GM23338 (cell line): Measurements from ENCODE around the gene MEGF11. TPM values are rescaled to one million over a fixed set of nuclear protein-coding genes. Genes with fewer than 3 reads are reported as not detected.

Source experiments
- ATAC-seq: fragments of 200-7000 bp; cut with Tn5 transposase; 3 replicates; pipeline ENCODE4 v1.9.1; 2020
- DNase-seq: peaks from one replicate; pipeline ENCODE4 v3.0.0-alpha.2; 2015; ENCODE audit warnings: low spot score
- H2AFZ ChIP-seq: fragments of 200-600 bp; sonication (generic); 2 replicates; pipeline ENCODE4 v1.8.0; 2016; ENCODE audit warnings: antibody characterized with exemption, mild to moderate bottlenecking, moderate library complexity
- H3F3A ChIP-seq: fragments of 200-600 bp; sonication (generic); replicated peaks from 2 replicates; pipeline ENCODE4 v1.8.0; 2017; ENCODE audit warnings: antibody characterized with exemption, mixed run types, low read depth
- H3K27ac ChIP-seq: fragments of 200-600 bp; sonication (generic); 2 replicates; pipeline ENCODE4 v1.6.1; 2016; ENCODE audit warnings: low read depth
- H3K27me3 ChIP-seq: fragments of 200-600 bp; sonication (generic); 2 replicates; pipeline ENCODE4 v1.8.0; 2016; ENCODE audit warnings: mild to moderate bottlenecking, mixed run types, moderate library complexity; ENCODE audit not compliant: insufficient read depth
- H3K36me3 ChIP-seq: fragments of 200-600 bp; sonication (generic); 2 replicates; pipeline ENCODE4 v1.8.0; 2016; ENCODE audit warnings: mild to moderate bottlenecking; ENCODE audit not compliant: insufficient read depth
- H3K4me1 ChIP-seq: fragments of 200-600 bp; sonication (generic); 2 replicates; pipeline ENCODE4 v1.8.0; 2016; ENCODE audit warnings: mild to moderate bottlenecking, moderate library complexity; ENCODE audit not compliant: insufficient read depth
- H3K4me2 ChIP-seq: fragments of 200-600 bp; sonication (generic); 2 replicates; pipeline ENCODE4 v1.7.1; 2017; ENCODE audit warnings: mixed run types
- H3K4me3 ChIP-seq: fragments of 200-600 bp; sonication (generic); 2 replicates; pipeline ENCODE4 v1.6.1; 2016; ENCODE audit warnings: mixed run types
- H3K79me2 ChIP-seq: fragments of 200-600 bp; sonication (generic); replicated peaks from 2 replicates; pipeline ENCODE4 v1.8.0; 2017; ENCODE audit warnings: mild to moderate bottlenecking; ENCODE audit not compliant: insufficient read depth
- H3K9me2 ChIP-seq: fragments of 200-600 bp; sonication (generic); 2 replicates; pipeline ENCODE4 v1.8.0; 2017; ENCODE audit not compliant: insufficient read depth
- H4K20me1 ChIP-seq: fragments of 200-600 bp; sonication (generic); replicated peaks from 2 replicates; pipeline ENCODE4 v1.8.0; 2017; ENCODE audit warnings: mild to moderate bottlenecking; ENCODE audit not compliant: insufficient read depth
- H3K27ac Mint-ChIP-seq: 2 replicates; pipeline ENCODE4 v1.8.0; 2020; ENCODE audit warnings: inconsistent platforms, mild to moderate bottlenecking, moderate library complexity, mixed read lengths
- H3K27me3 Mint-ChIP-seq: 3 replicates; pipeline ENCODE4 v1.8.0; 2022; ENCODE audit warnings: low read depth, mild to moderate bottlenecking, moderate library complexity, mixed read lengths, inconsistent platforms; ENCODE audit not compliant: insufficient read depth, poor library complexity
- H3K36me3 Mint-ChIP-seq: 3 replicates; pipeline ENCODE4 v1.8.0; 2021; ENCODE audit warnings: low read depth, mild to moderate bottlenecking, inconsistent platforms, moderate library complexity, mixed read lengths
- H3K4me1 Mint-ChIP-seq: 3 replicates; pipeline ENCODE4 v1.8.0; 2020; ENCODE audit warnings: mild to moderate bottlenecking, inconsistent platforms, mixed read lengths
- H3K4me3 Mint-ChIP-seq: 3 replicates; pipeline ENCODE4 v1.8.0; 2021; ENCODE audit warnings: moderate library complexity, mild to moderate bottlenecking, inconsistent platforms, mixed read lengths
- H3K9me3 Mint-ChIP-seq: 3 replicates; pipeline ENCODE4 v1.8.0; 2020; ENCODE audit warnings: moderate library complexity, mild to moderate bottlenecking, inconsistent platforms, mixed read lengths
- CREB1 ChIP-seq: fragments of 250-450 bp; sonication (Bioruptor Pico); IDR thresholded peaks from 2 replicates; pipeline ENCODE4 v1.5.0; 2020; ENCODE audit warnings: low read depth, mild to moderate bottlenecking, moderate library complexity
- EZH2 ChIP-seq: fragments of 200-600 bp; sonication (generic); IDR thresholded peaks from one replicate; pipeline ENCODE4 v1.8.0; 2017; ENCODE audit warnings: antibody characterized with exemption, mild to moderate bottlenecking, low read depth; ENCODE audit not compliant: unreplicated experiment
- EZH2phosphoT487 ChIP-seq: fragments of 200-600 bp; sonication (generic); IDR thresholded peaks from one replicate; pipeline ENCODE4 v1.8.1; 2018; ENCODE audit warnings: antibody characterized with exemption; ENCODE audit not compliant: unreplicated experiment
- JUNB ChIP-seq: IDR thresholded peaks from one replicate; pipeline ENCODE4 v1.6.1; 2016; ENCODE audit warnings: antibody characterized with exemption; ENCODE audit not compliant: unreplicated experiment
- NANOG ChIP-seq: IDR thresholded peaks from 2 replicates; pipeline ENCODE4 v1.6.1; 2016; ENCODE audit warnings: antibody characterized with exemption, borderline replicate concordance
- POLR2AphosphoS5 ChIP-seq: IDR thresholded peaks from 2 replicates; pipeline ENCODE4 v1.6.1; 2016; ENCODE audit warnings: antibody characterized with exemption, low read depth
- STAT1 ChIP-seq: IDR thresholded peaks from one replicate; pipeline ENCODE4 v1.6.1; 2016; ENCODE audit warnings: antibody characterized with exemption; ENCODE audit not compliant: unreplicated experiment
- ZNF114 ChIP-seq: fragments of 250-450 bp; sonication (Bioruptor Pico); IDR thresholded peaks from 2 replicates; pipeline ENCODE4 v1.5.0; 2020; ENCODE audit warnings: mild to moderate bottlenecking, moderate library complexity
- polyA plus RNA-seq: library from polyadenylated mRNA; unstranded; fragments of >200 nt; fragmentation: Nextera tagmentation; extraction: Ambion mirVana; gene quantifications from 2 replicates; pipeline ENCODE4 v1.2.1, GENCODE V29; 2016
- total RNA-seq: library from RNA; depleted of rRNA; stranded (reverse); fragments of >200 nt; shearing (Covaris generic); gene quantifications from 2 replicates; pipeline ENCODE4 v1.2.3, GENCODE V29; 2014
- TF ChIP-seq, protein P1 (sequence below): fragments of 250-450 bp; sonication (Bioruptor Pico); IDR thresholded peaks from 2 replicates; pipeline ENCODE4 v1.5.0; 2020; ENCODE audit warnings: mild to moderate bottlenecking, moderate library complexity
- TF ChIP-seq, protein P2 (sequence below), 2 experiments: fragments of 200-600 bp in 1 of 2; sonication (generic) in 1 of 2; conservative IDR thresholded peaks; 2 replicates each; pipeline versions ENCODE4 v1.5.1 to v1.6.1; 2016 to 2017; ENCODE audit warnings: antibody characterized with exemption in 2 of 2, low read depth in 2 of 2, mild to moderate bottlenecking in 2 of 2, moderate library complexity in 1 of 2
- TF ChIP-seq, protein P3 (sequence below): IDR thresholded peaks from one replicate; pipeline ENCODE4 v1.6.1; 2018; ENCODE audit warnings: antibody characterized with exemption; ENCODE audit not compliant: unreplicated experiment

Gene MEGF11
- total and polyA plus RNA-seq, 2 experiments from 2014 or later, result 1.3 to 1.9 TPM

DNA sequence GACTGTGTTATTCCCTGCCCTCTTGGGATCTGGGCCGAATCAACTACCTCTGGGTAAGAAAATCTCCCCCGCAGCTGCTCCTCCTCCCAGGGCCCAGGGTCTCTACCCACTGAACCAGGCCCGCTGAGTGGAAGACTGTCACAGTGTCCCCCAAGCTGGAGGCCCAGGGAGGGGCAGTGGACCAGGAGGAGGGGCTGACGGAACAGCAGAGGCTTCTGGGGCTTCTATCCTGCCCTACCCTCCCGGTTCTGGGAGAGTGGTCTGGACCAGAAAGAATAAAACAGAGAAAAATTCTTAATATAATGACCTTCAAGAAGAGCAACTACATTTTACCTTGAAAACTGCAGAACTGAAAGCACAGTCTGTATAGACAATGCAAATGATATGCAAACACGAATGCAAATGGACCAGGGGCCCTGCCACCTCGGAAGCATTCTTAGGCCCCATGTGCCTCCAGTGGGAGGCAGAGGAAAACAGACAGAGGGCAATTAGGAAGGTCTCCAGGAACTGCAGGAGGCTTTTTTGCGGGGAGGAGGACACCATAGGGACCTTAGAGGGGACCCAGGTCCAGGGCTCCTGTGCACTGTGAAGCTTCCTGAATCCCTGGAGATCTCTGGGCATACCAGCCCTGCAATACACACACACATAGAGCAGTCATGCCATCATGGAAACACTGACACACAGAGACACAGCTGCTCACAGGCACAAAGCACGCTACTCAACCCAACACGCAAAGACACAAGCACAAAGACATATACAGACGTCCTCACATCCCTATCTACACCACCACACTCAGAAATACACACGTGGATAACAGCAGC is 12.3 kb downstream of the MEGF11 start (continued):
- TF ChIP-seq, protein P1, sequence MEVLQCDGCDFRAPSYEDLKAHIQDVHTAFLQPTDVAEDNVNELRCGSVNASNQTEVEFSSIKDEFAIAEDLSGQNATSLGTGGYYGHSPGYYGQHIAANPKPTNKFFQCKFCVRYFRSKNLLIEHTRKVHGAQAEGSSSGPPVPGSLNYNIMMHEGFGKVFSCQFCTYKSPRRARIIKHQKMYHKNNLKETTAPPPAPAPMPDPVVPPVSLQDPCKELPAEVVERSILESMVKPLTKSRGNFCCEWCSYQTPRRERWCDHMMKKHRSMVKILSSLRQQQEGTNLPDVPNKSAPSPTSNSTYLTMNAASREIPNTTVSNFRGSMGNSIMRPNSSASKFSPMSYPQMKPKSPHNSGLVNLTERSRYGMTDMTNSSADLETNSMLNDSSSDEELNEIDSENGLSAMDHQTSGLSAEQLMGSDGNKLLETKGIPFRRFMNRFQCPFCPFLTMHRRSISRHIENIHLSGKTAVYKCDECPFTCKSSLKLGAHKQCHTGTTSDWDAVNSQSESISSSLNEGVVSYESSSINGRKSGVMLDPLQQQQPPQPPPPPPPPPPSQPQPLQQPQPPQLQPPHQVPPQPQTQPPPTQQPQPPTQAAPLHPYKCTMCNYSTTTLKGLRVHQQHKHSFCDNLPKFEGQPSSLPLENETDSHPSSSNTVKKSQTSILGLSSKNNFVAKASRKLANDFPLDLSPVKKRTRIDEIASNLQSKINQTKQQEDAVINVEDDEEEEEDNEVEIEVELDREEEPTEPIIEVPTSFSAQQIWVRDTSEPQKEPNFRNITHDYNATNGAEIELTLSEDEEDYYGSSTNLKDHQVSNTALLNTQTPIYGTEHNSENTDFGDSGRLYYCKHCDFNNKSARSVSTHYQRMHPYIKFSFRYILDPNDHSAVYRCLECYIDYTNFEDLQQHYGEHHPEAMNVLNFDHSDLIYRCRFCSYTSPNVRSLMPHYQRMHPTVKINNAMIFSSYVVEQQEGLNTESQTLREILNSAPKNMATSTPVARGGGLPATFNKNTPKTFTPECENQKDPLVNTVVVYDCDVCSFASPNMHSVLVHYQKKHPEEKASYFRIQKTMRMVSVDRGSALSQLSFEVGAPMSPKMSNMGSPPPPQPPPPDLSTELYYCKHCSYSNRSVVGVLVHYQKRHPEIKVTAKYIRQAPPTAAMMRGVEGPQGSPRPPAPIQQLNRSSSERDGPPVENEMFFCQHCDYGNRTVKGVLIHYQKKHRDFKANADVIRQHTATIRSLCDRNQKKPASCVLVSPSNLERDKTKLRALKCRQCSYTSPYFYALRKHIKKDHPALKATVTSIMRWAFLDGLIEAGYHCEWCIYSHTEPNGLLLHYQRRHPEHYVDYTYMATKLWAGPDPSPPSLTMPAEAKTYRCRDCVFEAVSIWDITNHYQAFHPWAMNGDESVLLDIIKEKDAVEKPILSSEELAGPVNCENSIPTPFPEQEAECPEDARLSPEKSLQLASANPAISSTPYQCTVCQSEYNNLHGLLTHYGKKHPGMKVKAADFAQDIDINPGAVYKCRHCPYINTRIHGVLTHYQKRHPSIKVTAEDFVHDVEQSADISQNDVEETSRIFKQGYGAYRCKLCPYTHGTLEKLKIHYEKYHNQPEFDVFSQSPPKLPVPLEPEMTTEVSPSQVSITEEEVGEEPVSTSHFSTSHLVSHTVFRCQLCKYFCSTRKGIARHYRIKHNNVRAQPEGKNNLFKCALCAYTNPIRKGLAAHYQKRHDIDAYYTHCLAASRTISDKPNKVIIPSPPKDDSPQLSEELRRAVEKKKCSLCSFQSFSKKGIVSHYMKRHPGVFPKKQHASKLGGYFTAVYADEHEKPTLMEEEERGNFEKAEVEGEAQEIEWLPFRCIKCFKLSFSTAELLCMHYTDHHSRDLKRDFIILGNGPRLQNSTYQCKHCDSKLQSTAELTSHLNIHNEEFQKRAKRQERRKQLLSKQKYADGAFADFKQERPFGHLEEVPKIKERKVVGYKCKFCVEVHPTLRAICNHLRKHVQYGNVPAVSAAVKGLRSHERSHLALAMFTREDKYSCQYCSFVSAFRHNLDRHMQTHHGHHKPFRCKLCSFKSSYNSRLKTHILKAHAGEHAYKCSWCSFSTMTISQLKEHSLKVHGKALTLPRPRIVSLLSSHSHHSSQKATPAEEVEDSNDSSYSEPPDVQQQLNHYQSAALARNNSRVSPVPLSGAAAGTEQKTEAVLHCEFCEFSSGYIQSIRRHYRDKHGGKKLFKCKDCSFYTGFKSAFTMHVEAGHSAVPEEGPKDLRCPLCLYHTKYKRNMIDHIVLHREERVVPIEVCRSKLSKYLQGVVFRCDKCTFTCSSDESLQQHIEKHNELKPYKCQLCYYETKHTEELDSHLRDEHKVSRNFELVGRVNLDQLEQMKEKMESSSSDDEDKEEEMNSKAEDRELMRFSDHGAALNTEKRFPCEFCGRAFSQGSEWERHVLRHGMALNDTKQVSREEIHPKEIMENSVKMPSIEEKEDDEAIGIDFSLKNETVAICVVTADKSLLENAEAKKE (CRISPR knock-in tag), result no peak
- TF ChIP-seq ZNF114 (CRISPR knock-in tag) (no peak), CREB1 (CRISPR knock-in tag) (no peak), JUNB (no peak)

DNA sequence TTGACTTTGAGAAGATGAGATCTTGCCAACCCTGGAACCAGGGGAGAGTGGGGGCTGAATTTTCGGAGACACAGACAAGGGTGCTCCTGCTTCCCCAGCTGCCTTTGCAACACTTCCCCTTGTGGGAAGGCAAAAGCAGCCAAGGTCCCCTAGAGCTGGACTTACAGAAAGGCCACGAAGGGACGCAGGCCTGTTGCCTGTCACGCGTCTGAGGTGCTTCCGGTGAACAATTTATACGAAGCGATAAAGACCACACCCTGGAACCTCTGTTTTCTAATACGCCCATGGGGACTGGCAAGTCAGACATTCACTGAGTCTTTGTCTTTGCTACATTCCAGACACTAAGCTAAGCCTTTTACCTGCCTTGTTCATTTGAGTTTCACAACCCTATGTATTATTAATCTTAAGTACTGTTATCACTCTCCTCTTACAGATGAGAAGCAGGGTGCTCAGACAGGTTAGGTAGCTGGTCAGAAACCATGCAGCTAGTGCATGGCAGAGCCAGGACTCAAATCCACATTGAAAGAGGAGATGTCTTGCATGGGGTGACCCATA is 13.2 kb downstream of the MEGF11 start:
- no peaks in the 10 kb centered on the region for H3K36me3 ChIP-seq
- H3K79me2 ChIP-seq, result no peaks in the 10 kb centered on the region
- H3K27ac Mint-ChIP-seq, result no peak overlapping the region
- H3K27me3 ChIP-seq, result no peaks in the 10 kb centered on the region
- no peak overlapping the region for H3K4me3 ChIP-seq
- no peak overlapping the region for H2AFZ ChIP-seq
- H3K9me3 Mint-ChIP-seq, result no peaks in the 10 kb centered on the region
- peaks cover 25% of the 10 kb centered on the region for H3K4me1 Mint-ChIP-seq
- H3K36me3 Mint-ChIP-seq, result no peaks in the 10 kb centered on the region; the same call in 2 of the 3 replicates
- ATAC-seq (no peak), DNase-seq (no peak)
- H4K20me1 ChIP-seq, result no peaks in the 10 kb centered on the region
- H3K27me3 Mint-ChIP-seq, result peaks cover 16% of the 10 kb centered on the region
- no peak overlapping the region for H3K4me3 Mint-ChIP-seq
- no peak overlapping the region for H3K27ac ChIP-seq
- no peaks in the 10 kb centered on the region for H3F3A ChIP-seq
- no peak overlapping the region for H3K4me2 ChIP-seq
- 0 out of 2 replicates have a peak, but pooled peaks cover 9% of the 10 kb centered on the region for H3K4me1 ChIP-seq
- 0 out of 2 replicates have a peak, but pooled peaks cover 8% of the 10 kb centered on the region for H3K9me2 ChIP-seq
- TF ChIP-seq STAT1, result no peak
- TF ChIP-seq, protein P2, sequence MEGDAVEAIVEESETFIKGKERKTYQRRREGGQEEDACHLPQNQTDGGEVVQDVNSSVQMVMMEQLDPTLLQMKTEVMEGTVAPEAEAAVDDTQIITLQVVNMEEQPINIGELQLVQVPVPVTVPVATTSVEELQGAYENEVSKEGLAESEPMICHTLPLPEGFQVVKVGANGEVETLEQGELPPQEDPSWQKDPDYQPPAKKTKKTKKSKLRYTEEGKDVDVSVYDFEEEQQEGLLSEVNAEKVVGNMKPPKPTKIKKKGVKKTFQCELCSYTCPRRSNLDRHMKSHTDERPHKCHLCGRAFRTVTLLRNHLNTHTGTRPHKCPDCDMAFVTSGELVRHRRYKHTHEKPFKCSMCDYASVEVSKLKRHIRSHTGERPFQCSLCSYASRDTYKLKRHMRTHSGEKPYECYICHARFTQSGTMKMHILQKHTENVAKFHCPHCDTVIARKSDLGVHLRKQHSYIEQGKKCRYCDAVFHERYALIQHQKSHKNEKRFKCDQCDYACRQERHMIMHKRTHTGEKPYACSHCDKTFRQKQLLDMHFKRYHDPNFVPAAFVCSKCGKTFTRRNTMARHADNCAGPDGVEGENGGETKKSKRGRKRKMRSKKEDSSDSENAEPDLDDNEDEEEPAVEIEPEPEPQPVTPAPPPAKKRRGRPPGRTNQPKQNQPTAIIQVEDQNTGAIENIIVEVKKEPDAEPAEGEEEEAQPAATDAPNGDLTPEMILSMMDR (conservative IDR thresholded peaks at IDR 0.05; ENCODE audit: low read depth in 2 of 2), result no peak
- no peak for TF ChIP-seq POLR2AphosphoS5
- no peak for TF ChIP-seq CREB1 (CRISPR knock-in tag)
- TF ChIP-seq NANOG, result no peak
- no peak for TF ChIP-seq EZH2phosphoT487
- no peak for TF ChIP-seq EZH2
- TF ChIP-seq, protein P3, sequence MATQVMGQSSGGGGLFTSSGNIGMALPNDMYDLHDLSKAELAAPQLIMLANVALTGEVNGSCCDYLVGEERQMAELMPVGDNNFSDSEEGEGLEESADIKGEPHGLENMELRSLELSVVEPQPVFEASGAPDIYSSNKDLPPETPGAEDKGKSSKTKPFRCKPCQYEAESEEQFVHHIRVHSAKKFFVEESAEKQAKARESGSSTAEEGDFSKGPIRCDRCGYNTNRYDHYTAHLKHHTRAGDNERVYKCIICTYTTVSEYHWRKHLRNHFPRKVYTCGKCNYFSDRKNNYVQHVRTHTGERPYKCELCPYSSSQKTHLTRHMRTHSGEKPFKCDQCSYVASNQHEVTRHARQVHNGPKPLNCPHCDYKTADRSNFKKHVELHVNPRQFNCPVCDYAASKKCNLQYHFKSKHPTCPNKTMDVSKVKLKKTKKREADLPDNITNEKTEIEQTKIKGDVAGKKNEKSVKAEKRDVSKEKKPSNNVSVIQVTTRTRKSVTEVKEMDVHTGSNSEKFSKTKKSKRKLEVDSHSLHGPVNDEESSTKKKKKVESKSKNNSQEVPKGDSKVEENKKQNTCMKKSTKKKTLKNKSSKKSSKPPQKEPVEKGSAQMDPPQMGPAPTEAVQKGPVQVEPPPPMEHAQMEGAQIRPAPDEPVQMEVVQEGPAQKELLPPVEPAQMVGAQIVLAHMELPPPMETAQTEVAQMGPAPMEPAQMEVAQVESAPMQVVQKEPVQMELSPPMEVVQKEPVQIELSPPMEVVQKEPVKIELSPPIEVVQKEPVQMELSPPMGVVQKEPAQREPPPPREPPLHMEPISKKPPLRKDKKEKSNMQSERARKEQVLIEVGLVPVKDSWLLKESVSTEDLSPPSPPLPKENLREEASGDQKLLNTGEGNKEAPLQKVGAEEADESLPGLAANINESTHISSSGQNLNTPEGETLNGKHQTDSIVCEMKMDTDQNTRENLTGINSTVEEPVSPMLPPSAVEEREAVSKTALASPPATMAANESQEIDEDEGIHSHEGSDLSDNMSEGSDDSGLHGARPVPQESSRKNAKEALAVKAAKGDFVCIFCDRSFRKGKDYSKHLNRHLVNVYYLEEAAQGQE, result no peak
